Right ventricle myocardium superior (tissue), 1 donor: ENCODE measurements around the gene KATNB1. TPM values are rescaled to one million over a fixed set of nuclear protein-coding genes. Genes with fewer than 3 reads are reported as not detected.

ENCODE experiments used
- ATAC-seq: fragments of 200-7000 bp; cut with Tn5 transposase; one replicate; pipeline ENCODE4 v1.9.1; 2020; ENCODE audit warnings: mild to moderate bottlenecking; ENCODE audit not compliant: poor library complexity
- DNase-seq: peaks from one replicate; pipeline ENCODE4 v3.0.0-alpha.2; 2020
- intact Hi-C: fragments of 100-400 bp; cut with DNase I; formaldehyde crosslinking; loops from one replicate; pipeline ENCODE4 v1.11.2; 2022
- microRNA-seq: library from miRNA; unstranded; fragments of <30 nt; microRNA quantifications from one replicate; pipeline ENCODE4 v1.2.0, GENCODE V29; 2020
- total RNA-seq: library from RNA; stranded (reverse); fragmentation: NEBNext Ultra II Directional; extraction: Animal tissue kit (Norgen Biotek cat#: 25700); gene quantifications from one replicate; pipeline ENCODE4 v1.2.1, GENCODE V29; 2021
- donor health status: DM: no; HTN: yes; CAD: no; lungs with severe emphysema.

KATNB1 gene
- total RNA-seq, 1 donor from 2014 or later, result 9.4 TPM

GRCh38 chr16:57804111-57804837 lies 68.7 kb downstream of the KATNB1 start:
- DNase-seq, result no peak
- intact Hi-C loops, result no loop called here
- ATAC-seq, result no peak

GRCh38 chr16:57805176-57805575 lies 69.6 kb downstream of the KATNB1 start:
- intact Hi-C loops, result no loop called here
- no peak for ATAC-seq
- DNase-seq, result no peak

Small RNAs within 50 kb of the gene (microRNA-seq; reads per million reads assigned to microRNA genes)
- not detected for gene MIR6772

Other genes with a start within 250 kb of the KATNB1 start
- 7.5 TPM for gene DOK4, start 249.3 kb upstream of the KATNB1 start, total RNA-seq
- 10.5 TPM for gene CCDC102A, start 199.2 kb upstream of the KATNB1 start, total RNA-seq
- 0.05 TPM for gene ADGRG5, start 193.1 kb upstream of the KATNB1 start, total RNA-seq
- gene ADGRG1, start 107.1 kb upstream of the KATNB1 start, total RNA-seq, result 23.0 TPM
- gene ADGRG3, start 67.5 kb upstream of the KATNB1 start, total RNA-seq, result 0.48 TPM
- not detected for gene DRC7, start 41.0 kb upstream of the KATNB1 start, total RNA-seq
- 61.6 TPM for gene KIFC3, start 66.7 kb downstream of the KATNB1 start, total RNA-seq
- gene CNGB1, start 235.4 kb downstream of the KATNB1 start, total RNA-seq, result not detected